HG02610 (cell line): ENCODE results near the gene TRPM2.
"Not testable (repeated sequence)": the region's sequence is repeated elsewhere in the genome, so short reads cannot be mapped to it uniquely, and the experiment has no call there.

ENCODE experiments used
- ATAC-seq: cut with Tn5 transposase; IDR thresholded peaks from one replicate; pipeline ENCODE4 v1.9.1; 2021; ENCODE audit warnings: mild to moderate bottlenecking, moderate library complexity; ENCODE audit not compliant: unreplicated experiment

Gene TRPM2

DNA sequence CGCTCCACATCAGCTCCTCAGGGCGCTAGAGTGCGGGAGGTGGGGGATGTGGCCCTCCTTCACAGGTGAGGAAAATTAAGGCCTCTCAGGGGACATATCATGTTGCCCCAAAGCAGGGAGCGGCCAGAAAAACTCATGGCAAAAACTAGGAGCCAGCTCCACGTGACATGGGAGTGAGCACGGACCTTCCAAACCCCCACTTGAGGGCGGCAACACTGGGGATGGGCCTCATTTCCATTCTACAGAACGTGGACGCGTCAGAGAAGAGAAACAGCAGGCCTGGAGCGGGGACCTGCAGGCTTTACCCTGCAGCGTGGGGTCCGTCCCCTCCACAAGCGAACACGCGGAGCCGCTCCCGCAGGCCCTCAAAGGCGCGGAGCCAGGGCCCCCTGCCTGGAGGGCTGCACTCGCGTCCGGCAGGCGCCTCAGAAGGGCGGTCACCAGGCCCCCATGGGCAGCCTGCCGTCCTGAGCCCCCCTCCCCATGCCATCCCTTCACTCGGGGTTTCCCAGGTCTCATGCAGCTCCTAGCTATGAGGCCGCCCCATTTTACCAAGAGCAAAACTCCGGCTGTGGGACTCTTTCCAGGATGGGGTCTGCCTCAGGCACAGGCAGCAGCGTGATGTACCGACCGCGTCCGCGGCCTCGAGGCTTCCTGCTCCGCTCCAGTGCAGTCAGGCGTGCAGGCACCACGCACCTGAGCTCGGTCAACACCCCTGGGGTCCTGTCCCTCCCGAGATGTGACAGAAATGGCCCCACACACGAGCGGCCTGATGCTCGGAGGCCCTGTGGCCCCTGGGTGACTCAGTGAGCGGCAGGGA, 19.7 kb upstream of the TRPM2 start:
- no peak for ATAC-seq

DNA sequence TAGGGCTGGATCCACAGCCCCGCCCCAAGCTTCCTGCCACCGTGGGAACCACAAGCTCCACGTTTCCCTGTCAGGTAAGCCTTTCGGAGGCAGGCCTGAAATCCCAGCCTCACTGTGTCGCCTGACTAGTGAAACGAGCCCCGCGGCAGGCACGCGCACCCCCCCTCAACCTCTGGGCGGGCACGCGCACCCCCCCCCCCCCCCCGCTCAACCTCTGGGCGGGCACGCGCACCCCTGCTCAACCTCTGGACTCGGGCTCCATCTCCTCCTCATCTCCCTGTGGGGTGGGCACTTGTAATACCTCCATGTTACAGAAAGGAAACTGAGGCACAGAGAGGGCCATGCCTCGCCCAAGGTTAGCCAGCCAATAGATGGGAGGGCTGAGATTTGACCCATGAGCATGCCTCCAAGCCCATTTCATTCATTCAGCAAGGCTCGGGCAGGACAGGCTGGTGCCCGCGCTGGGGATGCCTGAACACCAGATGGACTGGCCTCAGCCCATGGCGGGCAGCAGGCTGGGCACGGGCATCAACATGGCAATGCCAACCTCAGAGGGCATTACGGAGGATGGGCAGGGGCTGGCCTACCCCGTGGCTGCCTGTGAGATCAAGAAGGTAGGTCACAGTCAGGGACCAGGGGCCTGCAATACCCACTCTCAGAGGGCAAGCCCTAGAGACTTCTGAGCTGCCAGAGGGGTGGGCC, 18.9 kb upstream of the TRPM2 start:
- no peak for ATAC-seq

DNA sequence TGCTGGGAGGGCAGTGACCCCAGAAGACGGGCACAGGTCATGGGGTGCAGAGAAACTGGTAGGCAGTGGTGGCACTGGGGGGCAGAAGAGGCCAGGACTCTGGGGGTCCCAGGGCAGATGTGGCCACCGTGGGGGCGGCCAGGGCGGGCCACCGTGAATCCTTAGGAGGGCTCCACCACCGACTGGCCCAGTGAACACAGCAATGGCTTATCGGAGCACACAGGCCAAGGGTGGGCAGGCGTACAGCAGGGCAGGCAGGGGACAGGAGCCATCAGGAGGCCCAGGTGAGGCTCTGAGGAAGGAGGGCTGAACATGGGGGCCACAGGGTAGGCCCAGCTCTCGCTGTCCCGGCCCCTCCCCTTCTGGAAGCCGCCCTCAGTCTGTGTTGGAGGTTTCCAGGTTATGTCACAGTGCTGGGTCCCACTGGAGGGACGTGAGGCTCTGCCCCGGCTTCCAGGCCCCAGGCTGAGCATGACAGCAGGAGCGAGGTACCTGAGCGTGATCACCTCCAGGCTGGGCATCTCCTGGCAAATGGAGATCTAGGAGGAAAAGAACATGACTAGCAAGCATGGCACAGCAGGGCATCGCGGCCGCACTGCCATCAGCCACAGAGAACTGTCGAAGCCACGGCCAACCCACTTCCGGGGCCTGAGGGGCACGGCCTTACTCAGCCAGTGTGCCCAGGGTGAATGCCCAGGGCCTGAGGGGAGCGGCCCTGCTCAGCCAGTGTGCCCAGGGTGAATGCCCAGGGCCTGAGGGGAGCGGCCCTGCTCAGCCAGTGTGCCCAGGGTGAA, 18.0 kb upstream of the TRPM2 start:
- no peak for ATAC-seq

DNA sequence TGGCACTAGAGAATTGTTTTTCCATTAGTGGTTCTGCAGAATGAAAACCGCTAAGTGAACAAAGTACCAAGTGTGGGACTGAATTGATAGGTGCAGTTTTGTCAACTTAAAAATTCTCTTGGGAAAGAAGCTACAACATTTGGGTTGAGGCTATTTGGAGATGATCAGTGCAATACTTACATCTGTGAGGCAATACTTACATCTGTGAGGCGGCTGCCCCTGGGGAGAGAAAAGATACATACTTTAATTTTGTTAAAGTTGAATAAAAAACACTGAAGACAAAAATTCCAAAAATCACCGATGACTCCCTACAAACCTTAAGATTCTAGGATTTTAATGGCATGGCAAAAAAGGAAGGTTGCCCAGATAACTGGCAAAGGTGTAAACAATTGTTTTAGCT, 16.0 kb upstream of the TRPM2 start:
- no peak for ATAC-seq

DNA sequence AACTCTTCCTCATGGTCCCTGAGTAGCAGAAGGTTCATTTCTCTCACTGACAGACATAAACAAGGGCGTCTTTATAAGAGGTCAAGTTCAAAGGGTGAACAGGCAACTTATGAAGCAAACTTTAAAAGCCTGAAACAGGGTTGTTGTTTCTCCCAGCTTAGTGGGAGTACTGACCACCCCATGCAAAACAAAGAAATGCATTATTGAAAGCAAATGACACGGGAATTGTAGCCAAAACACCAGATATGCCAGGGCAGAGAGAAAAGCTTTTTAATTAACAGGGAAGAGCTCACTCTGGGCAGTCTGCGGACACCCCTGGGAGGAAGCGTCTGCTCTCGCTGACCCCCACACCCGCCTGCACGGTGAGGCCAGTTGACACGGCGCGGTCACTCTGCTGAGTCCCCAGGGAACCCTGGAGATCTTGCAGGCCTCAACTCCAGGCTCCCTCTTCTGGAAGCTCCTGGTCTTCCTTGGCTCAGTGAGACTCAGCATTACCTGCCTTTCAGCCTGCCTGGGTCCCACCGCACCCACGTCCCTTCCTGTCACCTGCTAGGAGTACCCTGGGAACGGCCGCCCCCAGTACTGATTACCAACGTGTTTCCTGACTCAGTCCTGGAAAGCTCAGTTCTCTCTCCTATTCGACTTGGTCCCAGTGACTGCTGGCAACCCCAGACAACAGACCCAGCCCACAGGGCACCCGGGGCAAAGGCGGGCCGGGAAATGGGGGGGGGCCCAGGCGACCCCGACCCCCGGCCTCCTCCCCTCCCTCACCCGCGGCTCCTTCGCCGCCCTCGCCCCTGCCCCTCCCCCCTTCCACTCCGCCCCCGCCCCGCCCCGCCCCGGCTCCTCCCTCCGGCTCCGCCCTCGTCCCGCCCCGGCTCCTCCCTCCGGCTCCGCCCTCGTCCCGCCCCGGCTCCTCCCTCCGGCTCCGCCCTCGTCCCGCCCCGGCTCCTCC, 15.2 kb upstream of the TRPM2 start:
- no peak for ATAC-seq

DNA sequence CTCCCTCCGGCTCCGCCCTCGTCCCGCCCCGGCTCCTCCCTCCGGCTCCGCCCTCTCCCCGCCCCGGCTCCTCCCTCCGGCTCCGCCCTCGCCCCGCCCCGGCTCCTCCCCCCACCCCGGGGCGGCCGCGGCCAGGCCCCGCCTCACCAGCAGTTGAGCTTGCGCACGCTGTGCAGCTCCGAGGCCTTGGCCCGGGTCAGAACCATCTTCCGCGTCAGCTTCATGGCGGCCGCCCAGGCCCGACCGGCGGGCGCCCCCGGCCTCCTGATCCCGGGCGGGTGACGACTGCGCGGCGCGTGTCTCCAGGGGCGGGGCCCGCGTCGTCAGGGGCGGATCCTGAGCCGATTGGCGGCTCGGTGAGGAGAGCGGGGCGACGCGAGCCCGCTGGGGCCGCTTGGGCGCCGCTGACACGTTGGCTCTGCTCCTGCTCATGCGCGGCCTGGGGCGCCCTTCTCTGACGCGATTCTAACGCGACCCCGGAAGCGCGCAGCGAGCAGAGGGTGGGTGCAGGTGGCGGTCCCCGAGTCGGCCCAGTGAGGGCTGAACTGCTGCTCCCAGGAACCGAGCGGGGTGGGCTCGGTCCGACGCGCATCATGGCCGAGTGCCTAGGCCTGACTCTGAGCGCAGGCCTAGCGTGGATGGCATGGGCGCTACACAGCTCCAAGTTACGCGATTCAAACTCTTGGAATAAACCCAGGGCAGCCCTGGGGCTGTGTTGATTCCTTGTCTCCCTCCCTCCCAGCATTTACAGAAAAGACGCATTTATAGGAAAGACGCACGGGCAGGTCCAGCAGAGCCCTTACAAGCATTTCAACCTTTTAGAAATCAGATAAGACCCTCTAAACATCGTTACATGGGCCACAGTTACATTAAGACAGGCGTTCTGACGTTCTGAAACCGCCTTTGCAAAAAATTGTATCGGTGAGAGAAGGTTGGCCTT, 14.2 kb upstream of the TRPM2 start, which contains the start of gene CFAP410:
Gene CFAP410, minus strand, starts transcription at position 420 of the 940 bp plus-strand sequence. Its CDS starts 196 bp downstream, at position 224.
- ATAC-seq: peak; percentile 84

DNA sequence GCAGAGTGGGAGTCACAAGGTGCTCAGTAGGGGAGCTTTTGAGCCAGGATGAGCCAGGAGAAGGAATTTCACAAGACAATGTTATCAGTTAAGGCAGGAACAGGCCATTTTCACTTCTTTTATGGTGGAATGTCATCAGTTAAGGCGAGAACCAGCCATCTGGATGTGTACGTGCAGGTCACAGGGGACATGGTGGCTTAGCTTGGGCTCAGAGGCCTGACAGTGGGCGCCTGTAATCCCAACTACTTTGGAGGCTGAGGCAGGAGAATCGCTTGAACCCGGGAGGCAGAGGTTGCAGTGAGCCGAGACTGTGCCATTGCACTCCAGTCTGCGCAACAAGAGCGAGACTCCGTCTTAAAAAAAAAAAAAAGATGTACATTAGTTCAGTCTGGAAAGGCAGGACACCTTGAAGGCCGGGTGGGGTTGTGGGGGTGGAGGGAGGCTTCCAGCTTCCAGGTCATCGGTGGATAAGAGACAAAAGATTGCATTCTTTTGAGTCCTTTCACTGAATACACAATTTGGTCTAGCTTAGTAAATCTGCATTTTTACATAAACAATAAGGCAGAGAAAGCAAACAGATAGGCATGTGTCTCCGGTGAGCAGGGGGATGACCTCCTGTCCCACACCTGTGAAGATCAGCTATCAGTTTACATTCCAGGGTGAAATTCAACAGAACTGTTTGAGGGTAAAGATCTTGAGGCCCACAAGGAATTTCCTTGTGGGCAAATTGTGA, 11.5 kb upstream of the TRPM2 start:
- not testable (repeated sequence) for ATAC-seq

DNA sequence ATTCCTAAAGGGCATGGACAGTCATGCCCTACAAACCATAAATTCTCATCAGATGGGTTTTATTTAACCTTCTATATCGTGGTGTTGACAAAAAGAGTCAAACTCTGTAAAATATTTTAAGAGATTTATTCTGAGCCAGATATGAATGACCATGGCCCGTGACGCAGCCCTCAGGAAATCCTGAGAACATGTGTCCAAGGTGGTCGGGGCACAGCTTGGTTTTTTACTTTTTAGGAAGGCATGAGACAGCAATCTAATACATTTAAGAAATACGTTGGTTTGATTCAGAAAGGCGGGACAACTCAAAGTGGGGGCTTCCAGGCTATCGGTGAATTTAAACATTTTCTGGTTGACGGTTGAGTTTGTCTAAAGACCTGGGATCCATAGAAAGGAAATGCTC, 10.4 kb upstream of the TRPM2 start:
- not testable (repeated sequence) for ATAC-seq

DNA sequence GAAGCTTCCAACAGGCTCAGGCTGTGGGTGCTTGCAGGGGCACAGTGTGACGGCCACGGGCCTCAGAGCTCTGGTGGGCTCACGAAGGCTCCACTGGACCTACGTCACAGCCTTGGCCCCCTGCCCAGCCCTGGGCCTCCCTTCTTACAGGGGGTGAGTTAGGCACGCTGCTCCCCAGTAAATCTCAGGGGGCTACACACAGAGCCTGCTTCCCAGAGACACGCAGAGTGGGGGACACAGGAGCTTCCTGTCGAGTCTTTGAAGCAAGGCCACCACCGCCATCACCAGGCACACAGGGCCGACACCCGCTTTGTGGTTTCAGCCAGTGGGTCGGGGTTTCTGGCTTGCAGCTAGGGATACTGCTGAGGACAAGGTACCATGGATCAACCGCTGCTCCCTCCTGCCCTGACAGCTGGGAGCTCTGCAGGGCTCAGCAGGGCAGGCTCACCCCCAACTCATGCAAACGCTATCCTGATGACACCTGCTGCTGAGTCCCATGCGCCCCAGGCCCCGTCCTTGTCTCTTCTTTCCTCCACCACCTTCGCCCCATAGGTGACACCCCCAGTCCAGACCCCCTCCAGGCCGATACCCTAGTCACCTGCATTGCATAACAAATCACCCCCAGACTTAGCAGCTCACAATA, 8.8 kb upstream of the TRPM2 start:
- no peak for ATAC-seq

DNA sequence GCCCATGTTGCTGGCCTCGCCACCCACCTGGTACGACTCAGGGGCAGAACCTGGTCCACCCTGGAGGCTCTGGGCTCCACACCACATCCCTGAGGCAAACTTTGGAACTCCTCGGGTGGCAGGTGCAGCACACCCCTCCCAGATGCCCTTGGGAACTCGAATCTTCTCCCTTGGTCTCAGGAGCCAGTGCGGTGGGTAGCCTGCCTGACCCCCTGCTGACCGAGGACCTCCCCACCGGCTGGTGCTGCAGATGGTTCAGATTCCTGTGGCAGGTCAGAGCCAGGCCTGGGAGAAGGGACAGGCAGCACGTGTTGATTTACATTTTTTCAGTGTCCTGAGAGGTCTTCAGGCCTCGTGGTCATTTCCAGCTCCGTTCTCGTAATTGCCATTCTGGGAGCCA, 7.9 kb upstream of the TRPM2 start:
- no peak for ATAC-seq

DNA sequence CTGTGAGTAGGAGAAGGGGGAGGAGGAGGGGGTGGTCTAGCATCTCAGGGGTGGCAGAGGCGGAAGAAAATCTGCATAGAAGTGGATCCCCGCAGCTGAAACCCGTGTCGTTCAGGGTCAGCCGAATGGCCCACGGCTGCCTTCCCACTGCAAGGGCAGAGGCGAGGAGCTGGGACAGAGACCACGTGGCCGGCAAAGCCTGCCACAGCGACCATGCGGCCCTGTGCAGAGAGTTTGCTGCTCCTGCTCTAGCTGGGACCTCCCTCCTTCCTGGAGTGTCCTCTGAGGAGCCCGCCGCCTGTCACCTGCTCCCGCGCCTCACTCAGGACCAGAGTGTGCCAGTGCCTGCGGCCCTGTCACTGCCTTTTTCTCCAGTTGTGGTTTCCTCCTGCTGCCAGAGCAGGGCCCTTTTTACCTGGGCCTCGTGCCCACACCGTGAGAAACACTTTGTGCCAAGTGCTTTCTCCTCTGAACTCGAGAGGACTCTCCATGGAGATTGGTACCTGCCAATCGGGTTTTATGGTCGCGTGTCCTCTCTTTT, 5.4 kb upstream of the TRPM2 start:
- no peak for ATAC-seq

DNA sequence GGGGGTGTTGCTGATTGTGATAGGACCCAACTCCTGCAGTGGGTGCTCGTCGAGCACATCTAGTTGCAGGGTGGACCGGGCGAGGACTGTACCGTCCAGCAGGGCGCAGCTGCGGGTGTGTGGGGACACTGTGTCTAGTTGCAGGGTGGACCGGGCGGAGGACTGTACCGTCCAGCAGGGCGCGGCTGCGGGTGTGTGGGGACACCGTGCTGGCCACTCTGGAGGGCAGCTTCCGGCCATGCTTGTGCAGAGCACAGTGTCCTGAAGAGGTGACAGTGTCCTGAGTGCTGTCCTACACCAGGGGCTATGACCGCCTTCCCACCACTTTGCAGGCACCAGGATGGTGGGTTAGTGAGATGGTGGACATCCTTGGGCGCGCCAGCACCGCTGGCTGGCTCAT, 4.6 kb upstream of the TRPM2 start:
- ATAC-seq: no peak

DNA sequence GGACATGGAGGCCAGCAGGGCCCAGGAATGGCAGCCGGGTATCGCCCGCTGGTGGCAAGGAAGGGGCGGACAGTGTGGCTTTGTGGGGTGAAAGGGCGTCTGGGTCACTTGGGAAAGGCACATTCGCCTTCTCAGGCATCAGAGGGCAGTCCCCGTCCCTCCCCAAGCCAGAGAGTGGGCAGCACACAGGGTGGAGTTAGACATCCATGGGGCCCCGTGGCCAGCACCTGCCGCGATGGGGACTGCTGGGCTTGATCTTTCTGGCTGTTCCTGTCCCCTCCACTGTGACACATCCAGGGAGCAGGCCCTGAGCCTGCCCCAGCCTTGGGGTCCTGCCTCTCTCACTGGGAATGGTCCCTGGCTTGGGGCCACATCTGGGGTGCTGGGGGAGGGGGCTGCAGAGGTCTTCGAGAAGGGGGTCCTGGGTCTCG, 4.0 kb upstream of the TRPM2 start:
- ATAC-seq: no peak

DNA sequence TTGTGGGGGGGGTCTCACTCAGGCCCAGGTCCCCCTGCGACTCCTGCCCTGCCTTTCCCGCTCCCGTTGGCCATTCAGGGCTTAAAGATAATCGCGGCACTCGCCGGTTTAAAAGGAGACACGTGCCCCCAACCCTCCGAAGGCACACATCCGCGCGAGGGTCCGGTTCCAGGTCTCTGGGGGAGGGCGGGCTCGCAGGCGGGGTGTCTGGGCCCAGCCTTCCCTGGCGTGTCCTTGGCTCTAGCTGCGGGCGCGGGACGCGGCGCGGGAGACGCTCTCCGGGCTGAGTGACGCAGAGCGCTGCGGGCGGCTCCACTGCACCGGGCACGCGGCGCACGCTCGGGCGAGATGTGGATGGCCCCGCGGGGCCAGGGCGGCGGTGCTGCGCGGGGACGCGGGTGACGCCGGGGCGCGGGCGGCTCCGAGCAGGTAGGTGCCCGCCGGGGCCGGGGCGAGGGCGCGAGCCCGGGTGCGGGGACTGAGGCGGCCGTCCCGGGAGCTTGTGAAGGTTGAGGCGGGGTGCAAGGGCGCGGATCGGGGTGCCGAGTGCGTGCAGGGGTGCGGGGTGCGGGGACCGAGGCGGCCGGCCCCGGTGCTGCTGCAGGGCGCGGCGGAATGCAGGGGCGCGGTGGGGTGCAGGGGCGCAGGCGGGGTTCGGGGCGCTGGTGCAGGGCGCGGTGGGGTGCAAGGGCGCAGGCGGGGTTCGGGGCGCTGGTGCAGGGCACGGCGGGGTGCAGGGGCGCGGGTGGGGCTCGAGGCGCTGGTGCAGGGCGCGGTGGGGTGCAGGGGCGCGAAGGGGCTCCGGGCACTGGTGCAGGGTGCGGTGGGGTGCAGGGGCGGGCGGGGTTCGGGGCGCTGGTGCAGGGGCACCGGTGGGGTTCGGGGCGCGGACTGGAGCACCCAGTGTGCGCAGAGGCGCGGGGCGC, 3.3 kb upstream of the TRPM2 start:
- no peak for ATAC-seq

DNA sequence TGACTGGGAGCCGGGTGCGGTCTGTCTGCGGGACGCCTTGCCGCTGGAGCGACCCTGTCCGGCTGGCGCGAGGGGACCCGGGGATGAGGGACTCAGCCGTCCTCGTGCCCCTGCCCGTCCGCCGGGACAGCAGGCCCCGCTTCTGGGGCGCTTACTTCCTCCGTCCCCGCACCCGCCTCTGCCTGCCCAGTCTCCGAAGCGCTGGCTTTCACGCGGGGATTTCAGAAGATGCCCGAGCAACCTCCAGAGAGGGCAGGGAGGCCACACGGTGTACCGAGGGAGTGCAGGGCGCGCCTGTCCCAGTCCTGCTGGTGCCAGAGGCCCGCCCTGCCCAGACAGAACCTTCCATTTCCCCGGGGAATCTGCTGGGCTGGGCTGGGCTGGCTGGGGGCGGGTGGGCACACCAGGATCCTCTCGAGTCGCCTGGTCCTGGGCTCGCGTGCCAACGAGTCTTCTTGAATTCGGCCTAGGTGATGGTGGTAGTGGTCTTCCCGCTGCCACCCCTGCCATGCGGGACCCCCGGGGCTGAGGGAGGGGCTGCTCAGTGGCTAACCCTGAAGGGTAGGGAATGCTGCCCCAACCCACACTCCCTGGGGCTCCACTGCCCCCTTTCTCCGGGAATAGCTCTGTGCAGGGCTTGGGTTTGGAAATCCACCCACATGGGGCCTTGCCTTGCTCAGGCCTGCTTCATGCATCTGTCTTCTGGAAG, 2.5 kb upstream of the TRPM2 start:
- ATAC-seq: no peak
